ENCODE measurements around the gene SARS1. TPM values are rescaled to one million over a fixed set of nuclear protein-coding genes. Genes with fewer than 3 reads are reported as not detected.

Gene SARS1
- total RNA-seq, 1 donor from 2014 or later: 188 TPM

- ChIA-PET POLR2A (interaction anchor here (0.6 kb wide), 1 partner anchor 122 kb away, joined by 3 read pairs; no protein-coding TSS in a partner anchor), CTCF (no interaction called here)
- TF ChIP-seq CTCF (IDR thresholded peaks at IDR 0.05): no peak
- H3K4me3 Mint-ChIP-seq: no peak overlapping the region
- DNase-seq: no peak
- no peak for ATAC-seq (ENCODE audit: low read depth)
- H3K27me3 Mint-ChIP-seq: no peaks in the 10 kb centered on the region
- H3K4me1 Mint-ChIP-seq: no peaks in the 10 kb centered on the region
- H3K27ac Mint-ChIP-seq: no peak overlapping the region
- H3K36me3 Mint-ChIP-seq (ENCODE audit: low read depth): no peaks in the 10 kb centered on the region
- H3K9me3 Mint-ChIP-seq: no peaks in the 10 kb centered on the region
- intact Hi-C loops (cut with micrococcal nuclease): no loop called here
Observed at GRCh38 chr1:109269212-109269980, 55.7 kb downstream of the SARS1 start.

- CTCF ChIA-PET: no interaction called here
- no peaks in the 10 kb centered on the region for H3K4me1 Mint-ChIP-seq
- H3K36me3 Mint-ChIP-seq (ENCODE audit: low read depth): no peaks in the 10 kb centered on the region
- H3K27me3 Mint-ChIP-seq: no peaks in the 10 kb centered on the region
- TF ChIP-seq CTCF (IDR thresholded peaks at IDR 0.05): no peak
- no peaks in the 10 kb centered on the region for H3K9me3 Mint-ChIP-seq
- POLR2A ChIA-PET: no interaction called here
- intact Hi-C loops (cut with micrococcal nuclease): no loop called here
- ATAC-seq (ENCODE audit: low read depth): no peak
- DNase-seq: no peak
- no peak overlapping the region for H3K4me3 Mint-ChIP-seq
- H3K27ac Mint-ChIP-seq: no peak overlapping the region
Observed at GRCh38 chr1:109269981-109270622, 56.4 kb downstream of the SARS1 start.

- CTCF ChIA-PET: no interaction called here
- DNase-seq: no peak
- no peaks in the 10 kb centered on the region for H3K27me3 Mint-ChIP-seq
- POLR2A ChIA-PET: no interaction called here
- no peak for TF ChIP-seq CTCF (IDR thresholded peaks at IDR 0.05)
- H3K4me1 Mint-ChIP-seq: no peaks in the 10 kb centered on the region
- no peaks in the 10 kb centered on the region for H3K9me3 Mint-ChIP-seq
- H3K27ac Mint-ChIP-seq: no peak overlapping the region
- ATAC-seq (ENCODE audit: low read depth): no peak
- H3K4me3 Mint-ChIP-seq: no peak overlapping the region
- intact Hi-C loops (cut with micrococcal nuclease): no loop called here
- no peaks in the 10 kb centered on the region for H3K36me3 Mint-ChIP-seq (ENCODE audit: low read depth)
Observed at GRCh38 chr1:109270623-109271317, 57.1 kb downstream of the SARS1 start.

- Mint-ChIP-seq H3K4me1 (no peaks in the 10 kb centered on the region), H3K4me3 (no peak overlapping the region), H3K36me3 (ENCODE audit: low read depth) (no peaks in the 10 kb centered on the region), H3K9me3 (no peaks in the 10 kb centered on the region), H3K27me3 (no peaks in the 10 kb centered on the region), H3K27ac (no peak overlapping the region)
- intact Hi-C loops (cut with micrococcal nuclease): no loop called here
- DNase-seq (no peak), ATAC-seq (ENCODE audit: low read depth) (no peak)
- ChIA-PET POLR2A (no interaction called here), CTCF (no interaction called here)
- no peak for TF ChIP-seq CTCF (IDR thresholded peaks at IDR 0.05)
Observed at GRCh38 chr1:109271458-109271857, 57.7 kb downstream of the SARS1 start.
